K562 (cell line): ENCODE measurements around the gene CYB561A3. TPM values are rescaled to one million over a fixed set of nuclear protein-coding genes. Genes with fewer than 3 reads are reported as not detected.

Source experiments
- ATF3 ChIP-seq, 2 experiments: fragments of 450-650 bp in 1 of 2; sonication (generic) in 1 of 2; formaldehyde crosslinking in 1 of 2; IDR thresholded peaks in 1 of 2; conservative IDR thresholded peaks in 1 of 2; 2 replicates each; pipeline versions ENCODE4 v1.6.1 to v1.8.1; 2016 to 2023; ENCODE audit warnings: mild to moderate bottlenecking in 2 of 2, moderate library complexity in 2 of 2, inconsistent platforms in 1 of 2, missing genetic modification reagents in 1 of 2
- BACH1 ChIP-seq: fragments of 200-800 bp; sonication (Bioruptor generic); IDR thresholded peaks from 2 replicates; pipeline ENCODE4 v1.6.1; 2016; ENCODE audit warnings: missing genetic modification characterization, missing compliant biosample characterization
- GTF2B ChIP-seq: IDR thresholded peaks from 2 replicates; pipeline ENCODE4 v1.6.1; 2011; ENCODE audit not compliant: insufficient read length; ENCODE audit errors: extremely low read depth
- MAX ChIP-seq: sonication (generic); formaldehyde crosslinking; IDR thresholded peaks from 2 replicates; pipeline ENCODE4 v1.9.0; 2022; ENCODE audit warnings: mild to moderate bottlenecking, missing genetic modification reagents
- MED1 ChIP-seq: sonication (generic); formaldehyde crosslinking; IDR thresholded peaks from 2 replicates; pipeline ENCODE4 v1.8.1; 2023; ENCODE audit warnings: missing genetic modification reagents, borderline replicate concordance
- NR2C1 ChIP-seq, 2 experiments: fragments of 450-650 bp; IDR thresholded peaks; 2 replicates each; pipeline ENCODE4 v1.6.1; 2017; ENCODE audit warnings: mild to moderate bottlenecking in 2 of 2, antibody characterized with exemption in 1 of 2, inconsistent platforms in 1 of 2, missing compliant biosample characterization in 1 of 2, missing genetic modification characterization in 1 of 2
- SP1 ChIP-seq: sonication (generic); formaldehyde crosslinking; IDR thresholded peaks from 2 replicates; pipeline ENCODE4 v1.8.1; 2022; ENCODE audit warnings: mild to moderate bottlenecking, missing genetic modification reagents
- SUPT5H ChIP-seq: fragments of 450-650 bp; IDR thresholded peaks from 2 replicates; pipeline ENCODE4 v1.6.1; 2016
- ZNF146 ChIP-seq: IDR thresholded peaks from one replicate; pipeline ENCODE4 v1.6.1; 2018; ENCODE audit warnings: missing compliant biosample characterization; ENCODE audit not compliant: unreplicated experiment
- polyA plus RNA-seq, 8 experiments: library from polyadenylated mRNA; depleted of rRNA in 4 of 8; stranded (reverse) in 5 of 8; unstranded in 3 of 8; fragments of >200 nt; fragmentation: Nextera tagmentation in 2 of 8; fragmentation: Illumina TruSeq in 1 of 8; extraction: Ambion mirVana in 2 of 8; extraction: Trizol in 1 of 8; gene quantifications; 2 replicates each; pipeline versions ENCODE4 v1.2.1 to v1.2.3, GENCODE V29; 2011 to 2014; ENCODE audit warnings: inconsistent platforms in 1 of 8, missing spikeins in 1 of 8
- total RNA-seq, 7 experiments: library from RNA; depleted of rRNA in 6 of 7; stranded (reverse); fragments of >200 nt in 6 of 7; fragmentation: Illumina TruSeq in 2 of 7; extraction: Trizol in 2 of 7; gene quantifications; 2 replicates each; pipeline versions ENCODE4 v1.2.1 to v1.2.3, GENCODE V29; 2011 to 2021; ENCODE audit warnings: low replicate concordance in 1 of 7
- TF ChIP-seq, protein P1 (sequence below): fragments of 450-650 bp; IDR thresholded peaks from 2 replicates; pipeline ENCODE4 v1.6.1; 2017; ENCODE audit warnings: antibody characterized with exemption, mild to moderate bottlenecking
- TF ChIP-seq, protein P2 (sequence below), 2 experiments: fragments of 450-650 bp; conservative IDR thresholded peaks; 2 replicates each; pipeline ENCODE4 v1.6.1; 2017; ENCODE audit warnings: mild to moderate bottlenecking in 2 of 2, moderate library complexity in 2 of 2
- TF ChIP-seq, protein P3 (sequence below), 2 experiments: fragments of 200-800 bp in 1 of 2; sonication (Bioruptor generic) in 1 of 2; sonication (generic) in 1 of 2; formaldehyde crosslinking in 1 of 2; IDR thresholded peaks in 1 of 2; conservative IDR thresholded peaks in 1 of 2; 2 replicates each; pipeline versions ENCODE4 v1.5.0 to v1.6.1; 2016 to 2020; ENCODE audit warnings: missing compliant biosample characterization in 1 of 2, missing genetic modification characterization in 1 of 2, missing genetic modification reagents in 1 of 2
- TF ChIP-seq, protein P4 (sequence below): sonication (generic); formaldehyde crosslinking; IDR thresholded peaks from 2 replicates; pipeline ENCODE4 v1.5.0; 2020; ENCODE audit warnings: missing genetic modification reagents

The CYB561A3 gene
- total and polyA plus RNA-seq, 9 of the 15 experiments (the other 6 are each of a cell fraction or from before 2014, with no cell fraction given) = 29.2 to 78.9 (median 37.9) TPM

- TF ChIP-seq ATF3 (IDR thresholded peaks at IDR 0.05) (peak; percentile 71), ATF3 (CRISPR knock-in tag; conservative IDR thresholded peaks at IDR 0.05) (no peak), NR2C1 (IDR thresholded peaks at IDR 0.05) (no peak; the same call in 1 of the 2 replicates), NR2C1 (tag; IDR thresholded peaks at IDR 0.05) (peak; percentile 74; the same call in 1 of the 2 replicates), ZNF146 (no peak), MAX (CRISPR knock-in tag) (peak; percentile 85), MED1 (no peak), BACH1 (no peak), GTF2B (no peak), SUPT5H (no peak), SP1 (CRISPR knock-in tag) (no peak)
- TF ChIP-seq, protein P1, sequence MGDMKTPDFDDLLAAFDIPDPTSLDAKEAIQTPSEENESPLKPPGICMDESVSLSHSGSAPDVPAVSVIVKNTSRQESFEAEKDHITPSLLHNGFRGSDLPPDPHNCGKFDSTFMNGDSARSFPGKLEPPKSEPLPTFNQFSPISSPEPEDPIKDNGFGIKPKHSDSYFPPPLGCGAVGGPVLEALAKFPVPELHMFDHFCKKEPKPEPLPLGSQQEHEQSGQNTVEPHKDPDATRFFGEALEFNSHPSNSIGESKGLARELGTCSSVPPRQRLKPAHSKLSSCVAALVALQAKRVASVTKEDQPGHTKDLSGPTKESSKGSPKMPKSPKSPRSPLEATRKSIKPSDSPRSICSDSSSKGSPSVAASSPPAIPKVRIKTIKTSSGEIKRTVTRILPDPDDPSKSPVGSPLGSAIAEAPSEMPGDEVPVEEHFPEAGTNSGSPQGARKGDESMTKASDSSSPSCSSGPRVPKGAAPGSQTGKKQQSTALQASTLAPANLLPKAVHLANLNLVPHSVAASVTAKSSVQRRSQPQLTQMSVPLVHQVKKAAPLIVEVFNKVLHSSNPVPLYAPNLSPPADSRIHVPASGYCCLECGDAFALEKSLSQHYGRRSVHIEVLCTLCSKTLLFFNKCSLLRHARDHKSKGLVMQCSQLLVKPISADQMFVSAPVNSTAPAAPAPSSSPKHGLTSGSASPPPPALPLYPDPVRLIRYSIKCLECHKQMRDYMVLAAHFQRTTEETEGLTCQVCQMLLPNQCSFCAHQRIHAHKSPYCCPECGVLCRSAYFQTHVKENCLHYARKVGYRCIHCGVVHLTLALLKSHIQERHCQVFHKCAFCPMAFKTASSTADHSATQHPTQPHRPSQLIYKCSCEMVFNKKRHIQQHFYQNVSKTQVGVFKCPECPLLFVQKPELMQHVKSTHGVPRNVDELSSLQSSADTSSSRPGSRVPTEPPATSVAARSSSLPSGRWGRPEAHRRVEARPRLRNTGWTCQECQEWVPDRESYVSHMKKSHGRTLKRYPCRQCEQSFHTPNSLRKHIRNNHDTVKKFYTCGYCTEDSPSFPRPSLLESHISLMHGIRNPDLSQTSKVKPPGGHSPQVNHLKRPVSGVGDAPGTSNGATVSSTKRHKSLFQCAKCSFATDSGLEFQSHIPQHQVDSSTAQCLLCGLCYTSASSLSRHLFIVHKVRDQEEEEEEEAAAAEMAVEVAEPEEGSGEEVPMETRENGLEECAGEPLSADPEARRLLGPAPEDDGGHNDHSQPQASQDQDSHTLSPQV = peak; percentile 79
- TF ChIP-seq, protein P2, sequence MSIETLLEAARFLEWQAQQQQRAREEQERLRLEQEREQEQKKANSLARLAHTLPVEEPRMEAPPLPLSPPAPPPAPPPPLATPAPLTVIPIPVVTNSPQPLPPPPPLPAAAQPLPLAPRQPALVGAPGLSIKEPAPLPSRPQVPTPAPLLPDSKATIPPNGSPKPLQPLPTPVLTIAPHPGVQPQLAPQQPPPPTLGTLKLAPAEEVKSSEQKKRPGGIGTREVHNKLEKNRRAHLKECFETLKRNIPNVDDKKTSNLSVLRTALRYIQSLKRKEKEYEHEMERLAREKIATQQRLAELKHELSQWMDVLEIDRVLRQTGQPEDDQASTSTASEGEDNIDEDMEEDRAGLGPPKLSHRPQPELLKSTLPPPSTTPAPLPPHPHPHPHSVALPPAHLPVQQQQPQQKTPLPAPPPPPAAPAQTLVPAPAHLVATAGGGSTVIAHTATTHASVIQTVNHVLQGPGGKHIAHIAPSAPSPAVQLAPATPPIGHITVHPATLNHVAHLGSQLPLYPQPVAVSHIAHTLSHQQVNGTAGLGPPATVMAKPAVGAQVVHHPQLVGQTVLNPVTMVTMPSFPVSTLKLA (conservative IDR thresholded peaks at IDR 0.05) = peak in 1 of 2 experiments; percentile 58; a peak in 3 of 4 replicates
- TF ChIP-seq, protein P3, sequence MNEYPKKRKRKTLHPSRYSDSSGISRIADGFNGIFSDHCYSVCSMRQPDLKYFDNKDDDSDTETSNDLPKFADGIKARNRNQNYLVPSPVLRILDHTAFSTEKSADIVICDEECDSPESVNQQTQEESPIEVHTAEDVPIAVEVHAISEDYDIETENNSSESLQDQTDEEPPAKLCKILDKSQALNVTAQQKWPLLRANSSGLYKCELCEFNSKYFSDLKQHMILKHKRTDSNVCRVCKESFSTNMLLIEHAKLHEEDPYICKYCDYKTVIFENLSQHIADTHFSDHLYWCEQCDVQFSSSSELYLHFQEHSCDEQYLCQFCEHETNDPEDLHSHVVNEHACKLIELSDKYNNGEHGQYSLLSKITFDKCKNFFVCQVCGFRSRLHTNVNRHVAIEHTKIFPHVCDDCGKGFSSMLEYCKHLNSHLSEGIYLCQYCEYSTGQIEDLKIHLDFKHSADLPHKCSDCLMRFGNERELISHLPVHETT (CRISPR knock-in tag; conservative IDR thresholded peaks at IDR 0.05 in 1 of 2, IDR thresholded peaks at IDR 0.05 in 1 of 2) = 0 out of 4 replicates have a peak, but pooled peaks of 1 of the 2 experiments have one; percentile 22
- TF ChIP-seq, protein P4, sequence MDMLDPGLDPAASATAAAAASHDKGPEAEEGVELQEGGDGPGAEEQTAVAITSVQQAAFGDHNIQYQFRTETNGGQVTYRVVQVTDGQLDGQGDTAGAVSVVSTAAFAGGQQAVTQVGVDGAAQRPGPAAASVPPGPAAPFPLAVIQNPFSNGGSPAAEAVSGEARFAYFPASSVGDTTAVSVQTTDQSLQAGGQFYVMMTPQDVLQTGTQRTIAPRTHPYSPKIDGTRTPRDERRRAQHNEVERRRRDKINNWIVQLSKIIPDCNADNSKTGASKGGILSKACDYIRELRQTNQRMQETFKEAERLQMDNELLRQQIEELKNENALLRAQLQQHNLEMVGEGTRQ (CRISPR knock-in tag) = no peak
These were observed 13.7 kb downstream of the CYB561A3 start (continued) for GRCh38 chr11:61347916-61348461.
